ENCODE measurements around the gene KCNAB3. TPM values are rescaled to one million over a fixed set of nuclear protein-coding genes. Genes with fewer than 3 reads are reported as not detected.

Gene KCNAB3
- total RNA-seq, 1 experiment from 2014 or later, result not detected

- no peaks in the 10 kb centered on the region for H3K27me3 ChIP-seq (ENCODE audit: control insufficient read depth, insufficient read depth, low read length)
- no peak for DNase-seq
- no peaks in the 10 kb centered on the region; the same call in 1 of the 2 replicates for H3K36me3 ChIP-seq (replicated peaks; ENCODE audit: control insufficient read depth, insufficient read depth, low read length)
- H3K4me3 ChIP-seq (ENCODE audit: insufficient read depth, low read depth, low read length), result no peak overlapping the region
Observed at GRCh38 chr17:7897090-7897489, 32.6 kb downstream of the KCNAB3 start.

GRCh38 chr17:7894866-7895265, 34.8 kb downstream of the KCNAB3 start:
- DNase-seq, result peak; percentile 4
- Histone ChIP-seq H3K36me3 (replicated peaks; ENCODE audit: control insufficient read depth, insufficient read depth, low read length) (no peaks in the 10 kb centered on the region; the same call in 1 of the 2 replicates), H3K4me3 (ENCODE audit: insufficient read depth, low read depth, low read length) (no peak overlapping the region), H3K27me3 (ENCODE audit: control insufficient read depth, insufficient read depth, low read length) (no peaks in the 10 kb centered on the region)

GRCh38 chr17:7894226-7894625, 35.4 kb downstream of the KCNAB3 start:
- no peak for DNase-seq
- Histone ChIP-seq H3K4me3 (ENCODE audit: insufficient read depth, low read depth, low read length) (no peak overlapping the region), H3K27me3 (ENCODE audit: control insufficient read depth, insufficient read depth, low read length) (no peaks in the 10 kb centered on the region), H3K36me3 (replicated peaks; ENCODE audit: control insufficient read depth, insufficient read depth, low read length) (no peaks in the 10 kb centered on the region; the same call in 1 of the 2 replicates)

- H3K27me3 ChIP-seq (ENCODE audit: control insufficient read depth, insufficient read depth, low read length), result no peaks in the 10 kb centered on the region
- no peaks in the 10 kb centered on the region; the same call in 1 of the 2 replicates for H3K36me3 ChIP-seq (replicated peaks; ENCODE audit: control insufficient read depth, insufficient read depth, low read length)
- H3K4me3 ChIP-seq (ENCODE audit: insufficient read depth, low read depth, low read length), result no peak overlapping the region
- DNase-seq, result peak; percentile 6
Observed at GRCh38 chr17:7893187-7893880, 36.3 kb downstream of the KCNAB3 start.

GRCh38 chr17:7889166-7889955, 40.3 kb downstream of the KCNAB3 start:
- DNase-seq, result peak; percentile 81
- H3K27me3 ChIP-seq (ENCODE audit: control insufficient read depth, insufficient read depth, low read length), result peaks cover 17% of the 10 kb centered on the region
- no peaks in the 10 kb centered on the region for H3K36me3 ChIP-seq (replicated peaks; ENCODE audit: control insufficient read depth, insufficient read depth, low read length)
- H3K4me3 ChIP-seq (ENCODE audit: insufficient read depth, low read depth, low read length), result no peak overlapping the region

GRCh38 chr17:7888184-7888920, 41.3 kb downstream of the KCNAB3 start, which contains the start of gene CHD3:
CHD3 (plus strand) TSS chr17:7888789; CDS start chr17:7889001, 212 bp downstream.
- DNase-seq, result peak; percentile 49
- peaks cover 17% of the 10 kb centered on the region for H3K27me3 ChIP-seq (ENCODE audit: control insufficient read depth, insufficient read depth, low read length)
- H3K36me3 ChIP-seq (replicated peaks; ENCODE audit: control insufficient read depth, insufficient read depth, low read length), result no peaks in the 10 kb centered on the region
- peak within 1 kb of the TSS; percentile 72 for H3K4me3 ChIP-seq (ENCODE audit: insufficient read depth, low read depth, low read length)

GRCh38 chr17:7887482-7888183, 42.0 kb downstream of the KCNAB3 start:
- peak; percentile 96 for DNase-seq
- H3K27me3 ChIP-seq (ENCODE audit: control insufficient read depth, insufficient read depth, low read length), result peaks cover 17% of the 10 kb centered on the region
- no peaks in the 10 kb centered on the region for H3K36me3 ChIP-seq (replicated peaks; ENCODE audit: control insufficient read depth, insufficient read depth, low read length)
- H3K4me3 ChIP-seq (ENCODE audit: insufficient read depth, low read depth, low read length), result peak overlapping the region; percentile 72

GRCh38 chr17:7887038-7887481, 42.6 kb downstream of the KCNAB3 start:
- Histone ChIP-seq H3K4me3 (ENCODE audit: insufficient read depth, low read depth, low read length) (peak overlapping the region; percentile 72), H3K27me3 (ENCODE audit: control insufficient read depth, insufficient read depth, low read length) (peaks cover 17% of the 10 kb centered on the region), H3K36me3 (replicated peaks; ENCODE audit: control insufficient read depth, insufficient read depth, low read length) (no peaks in the 10 kb centered on the region)
- DNase-seq, result no peak

GRCh38 chr17:7886227-7887037, 43.2 kb downstream of the KCNAB3 start:
- peak overlapping the region; percentile 72 for H3K4me3 ChIP-seq (ENCODE audit: insufficient read depth, low read depth, low read length)
- no peaks in the 10 kb centered on the region for H3K36me3 ChIP-seq (replicated peaks; ENCODE audit: control insufficient read depth, insufficient read depth, low read length)
- H3K27me3 ChIP-seq (ENCODE audit: control insufficient read depth, insufficient read depth, low read length), result peaks cover 17% of the 10 kb centered on the region
- DNase-seq, result peak; percentile 86

- no peaks in the 10 kb centered on the region for H3K36me3 ChIP-seq (replicated peaks; ENCODE audit: control insufficient read depth, insufficient read depth, low read length)
- peak; percentile 89 for DNase-seq
- peaks cover 17% of the 10 kb centered on the region for H3K27me3 ChIP-seq (ENCODE audit: control insufficient read depth, insufficient read depth, low read length)
- H3K4me3 ChIP-seq (ENCODE audit: insufficient read depth, low read depth, low read length), result peak overlapping the region; percentile 72
Observed at GRCh38 chr17:7885367-7886226, 44.1 kb downstream of the KCNAB3 start.

- Histone ChIP-seq H3K4me3 (ENCODE audit: insufficient read depth, low read depth, low read length) (peak overlapping the region; percentile 72), H3K36me3 (replicated peaks; ENCODE audit: control insufficient read depth, insufficient read depth, low read length) (no peaks in the 10 kb centered on the region), H3K27me3 (ENCODE audit: control insufficient read depth, insufficient read depth, low read length) (peaks cover 17% of the 10 kb centered on the region)
- peak; percentile 81 for DNase-seq
Observed at GRCh38 chr17:7884581-7885366, 44.9 kb downstream of the KCNAB3 start.

GRCh38 chr17:7883781-7884386, 45.8 kb downstream of the KCNAB3 start:
- DNase-seq, result no peak

More at GRCh38 chr17:7883781-7884386, 45.8 kb downstream of the KCNAB3 start:
- H3K27me3 ChIP-seq (ENCODE audit: control insufficient read depth, insufficient read depth, low read length), result peaks cover 17% of the 10 kb centered on the region
- H3K36me3 ChIP-seq (replicated peaks; ENCODE audit: control insufficient read depth, insufficient read depth, low read length), result no peaks in the 10 kb centered on the region
- H3K4me3 ChIP-seq (ENCODE audit: insufficient read depth, low read depth, low read length), result no peak overlapping the region

Measured in H7 (cell line).